Heart left ventricle (tissue), 16 donors: ENCODE measurements around the gene ECHDC3. TPM values are rescaled to one million over a fixed set of nuclear protein-coding genes. Genes with fewer than 3 reads are reported as not detected.
"Not testable (repeated sequence)": the region's sequence is repeated elsewhere in the genome, so short reads cannot be mapped to it uniquely, and the experiment has no call there.

Experiments used
- ATAC-seq, 4 donors: fragments of 200-7000 bp; cut with Tn5 transposase; one replicate each; pipeline ENCODE4 v1.9.1; 2020 to 2022; ENCODE audit warnings: moderate library complexity in 4 of 4, mild to moderate bottlenecking in 3 of 4, moderate number of reproducible peaks in 1 of 4
- DNase-seq, 5 donors: peaks; one replicate each; pipeline ENCODE4 v3.0.0-alpha.2; 2020
- H3K27ac ChIP-seq, 12 donors: fragments of 200-600 bp; sonication (generic) in 4 of 12; one replicate each; pipeline versions ENCODE4 v1.5.0 to v1.8.0; 2016 to 2022; ENCODE audit warnings: mild to moderate bottlenecking in 2 of 12
- H3K27me3 ChIP-seq, 9 donors: fragments of 200-600 bp; sonication (generic) in 2 of 9; one replicate each; pipeline versions ENCODE4 v1.5.1 to v1.8.0; 2016 to 2022; ENCODE audit warnings: mild to moderate bottlenecking in 3 of 9
- H3K36me3 ChIP-seq, 9 donors: fragments of 200-600 bp; sonication (generic) in 2 of 9; one replicate each; pipeline versions ENCODE4 v1.5.0 to v1.8.0; 2018 to 2022; ENCODE audit warnings: mild to moderate bottlenecking in 2 of 9
- H3K4me1 ChIP-seq, 12 donors: fragments of 200-600 bp; sonication (generic) in 4 of 12; one replicate each; pipeline versions ENCODE4 v1.5.0 to v1.8.0; 2016 to 2022; ENCODE audit warnings: mild to moderate bottlenecking in 3 of 12
- H3K4me3 ChIP-seq, 12 donors: fragments of 200-600 bp; sonication (generic) in 4 of 12; one replicate each; pipeline versions ENCODE4 v1.5.0 to v1.8.0; 2017 to 2022; ENCODE audit warnings: mild to moderate bottlenecking in 9 of 12, moderate library complexity in 4 of 12
- H3K9me3 ChIP-seq, 12 donors: fragments of 200-600 bp; sonication (generic) in 4 of 12; one replicate each; pipeline versions ENCODE4 v1.5.0 to v1.8.0; 2016 to 2022; ENCODE audit warnings: mild to moderate bottlenecking in 1 of 12
- POLR2A ChIP-seq, 2 donors: fragments of 450-650 bp; IDR thresholded peaks; one replicate each; pipeline ENCODE4 v1.6.1; 2017; ENCODE audit warnings: antibody characterized with exemption in 2 of 2, mild to moderate bottlenecking in 2 of 2, moderate library complexity in 2 of 2
- WGBS, 4 donors: extraction: QIAGEN DNeasy Blood & Tissue Kit in 2 of 4; methylation state at CpG; one replicate each; pipeline versions ENCODE4 v1.1.5 to v1.1.7; 2013 to 2018; 5-methylcytosine and 5-hydroxymethylcytosine counted together
- intact Hi-C, 10 donors: fragments of 100-400 bp; cut with DNase I; formaldehyde crosslinking; loops; one replicate each; pipeline versions ENCODE4 v1.11.1 to v1.14.2; 2022
- polyA plus RNA-seq, 2 donors: library from polyadenylated mRNA; stranded (reverse); fragments of 200-250 nt; gene quantifications; one replicate each; pipeline ENCODE4 v1.2.3, GENCODE V29; 2013
- total RNA-seq, 9 donors: library from RNA; depleted of rRNA in 2 of 9; stranded (reverse); fragments of >200 nt in 2 of 9; fragmentation: NEBNext Ultra II Directional in 3 of 9; extraction: Animal tissue kit (Norgen Biotek cat#: 25700) in 3 of 9; gene quantifications; one replicate each; pipeline versions ENCODE4 v1.1.0 to v1.2.4, GENCODE V29; 2016 to 2023
- TF ChIP-seq, protein P1 (sequence below), 12 donors: fragments of 200-600 bp; sonication (generic) in 4 of 12; IDR thresholded peaks; one replicate each; pipeline versions ENCODE4 v1.5.0 to v1.8.0; 2018 to 2022; ENCODE audit warnings: antibody characterized with exemption in 12 of 12, mild to moderate bottlenecking in 5 of 12
- donor health status: ischemic (EF 13 %, LVEDD 7.1; RV severe dilation, severe dysfunction).
- donor health status: healthy with polysubstance abuse.
- donor health status: DM: no; HTN: yes; CAD: no.
- donor health status: DM: no; HTN: no; CAD: no.
- donor health status: ischemic (EF 25% LVEDD 6.9; RV normal size, moderate dysfunction).
- donor health status: ischemic (EF 25% LVEDD 5.7; RV mildly dilated, moderate dysfunction).
- donor health status: healthy.
- donor health status: DM: yes; HTN: yes; CAD: no.
- donor health status: ischemic (EF 35%, LVEDD 5.7; RV mildly dilated, moderate dysfunction).
- donor health status: nonischemic (EF 11% LVEDD 7.7; RV severe dilation, severe dysfunction).
- donor health status: DM: yes; HTN: yes; CAD: no.
- donor health status: PGD.
- donor health status: ischemic (EF 29% LVEDD 5.4; RV normal size, mild dysfunction).
- donor health status: nonischemic (EF 23%, LVEDD 6.1; RV moderate dilation, normal function).

Gene ECHDC3
- total and polyA plus RNA-seq, 11 donors, result 30.2 to 554 (median 66.1) TPM

DNA sequence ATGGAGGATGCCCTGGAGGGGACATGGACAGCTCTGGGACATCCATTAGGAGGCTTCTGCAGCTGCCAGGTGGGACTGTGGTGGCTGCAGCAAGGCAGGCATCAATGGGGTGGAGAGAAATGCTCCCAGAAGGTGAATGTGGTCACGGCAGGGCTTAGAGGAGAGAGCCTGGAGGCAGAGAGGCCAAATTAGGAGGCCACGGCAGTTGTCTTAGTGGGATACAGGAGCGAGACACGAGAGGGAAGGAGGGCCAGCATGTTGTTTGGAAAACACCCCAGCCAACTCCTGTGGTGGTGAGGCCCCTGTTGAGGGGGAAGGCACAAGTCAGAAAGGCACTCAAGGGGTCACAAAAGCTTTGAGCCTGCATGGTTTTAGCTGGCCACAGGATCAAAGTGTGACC is 14.6 kb upstream of the ECHDC3 start:
- Histone ChIP-seq H3K4me3 (no peak overlapping the region), H3K4me1 (no peaks in the 10 kb centered on the region), H3K27ac (no peak overlapping the region), H3K9me3 (peaks cover 0 to 7% (median 0%) of the 10 kb centered on the region in 12 donors), H3K36me3 (no peaks in the 10 kb centered on the region), H3K27me3 (no peaks in the 10 kb centered on the region)
- no peak for DNase-seq
- 89 to 94% (median 91%) methylated on average over 4 of the region's 4 CpGs for WGBS, 4 donors
- TF ChIP-seq POLR2A (IDR thresholded peaks at IDR 0.05), result no peak
- TF ChIP-seq, protein P1, sequence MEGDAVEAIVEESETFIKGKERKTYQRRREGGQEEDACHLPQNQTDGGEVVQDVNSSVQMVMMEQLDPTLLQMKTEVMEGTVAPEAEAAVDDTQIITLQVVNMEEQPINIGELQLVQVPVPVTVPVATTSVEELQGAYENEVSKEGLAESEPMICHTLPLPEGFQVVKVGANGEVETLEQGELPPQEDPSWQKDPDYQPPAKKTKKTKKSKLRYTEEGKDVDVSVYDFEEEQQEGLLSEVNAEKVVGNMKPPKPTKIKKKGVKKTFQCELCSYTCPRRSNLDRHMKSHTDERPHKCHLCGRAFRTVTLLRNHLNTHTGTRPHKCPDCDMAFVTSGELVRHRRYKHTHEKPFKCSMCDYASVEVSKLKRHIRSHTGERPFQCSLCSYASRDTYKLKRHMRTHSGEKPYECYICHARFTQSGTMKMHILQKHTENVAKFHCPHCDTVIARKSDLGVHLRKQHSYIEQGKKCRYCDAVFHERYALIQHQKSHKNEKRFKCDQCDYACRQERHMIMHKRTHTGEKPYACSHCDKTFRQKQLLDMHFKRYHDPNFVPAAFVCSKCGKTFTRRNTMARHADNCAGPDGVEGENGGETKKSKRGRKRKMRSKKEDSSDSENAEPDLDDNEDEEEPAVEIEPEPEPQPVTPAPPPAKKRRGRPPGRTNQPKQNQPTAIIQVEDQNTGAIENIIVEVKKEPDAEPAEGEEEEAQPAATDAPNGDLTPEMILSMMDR (IDR thresholded peaks at IDR 0.05), result no peak
- intact Hi-C loops, result loop anchor here in 5 of 10 donors (5.0 to 10.0 kb wide), 2 partner anchors 113 to 210 kb away; partner anchors contain the start of gene USP6NL (in 2 of the 5)
- no peak for ATAC-seq

DNA sequence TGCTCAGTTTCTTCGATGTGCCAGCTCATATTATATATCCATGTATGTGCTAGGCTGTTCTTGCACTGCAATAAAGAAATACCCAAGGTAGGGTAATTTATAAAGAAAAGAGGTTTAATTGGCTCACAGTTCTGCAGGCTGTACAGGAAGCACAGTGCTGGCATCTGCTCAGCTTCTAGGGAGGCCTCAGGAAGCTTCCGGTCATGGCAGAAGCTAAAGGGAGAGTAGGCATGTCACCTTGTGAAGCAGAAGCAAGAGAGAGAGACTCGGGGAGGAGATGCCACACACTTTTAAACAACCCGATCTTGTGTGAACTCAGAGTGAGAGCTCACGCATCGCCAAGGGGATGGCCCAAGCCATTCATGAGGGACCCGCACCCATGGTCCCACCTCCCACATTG is 13.8 kb upstream of the ECHDC3 start:
- WGBS, 4 donors, result 86 to 96% (median 95%) methylated on average over 7 of the region's 7 CpGs
- TF ChIP-seq, protein P1 (IDR thresholded peaks at IDR 0.05), result no peak
- no peak for TF ChIP-seq POLR2A (IDR thresholded peaks at IDR 0.05)
- intact Hi-C loops, result loop anchor here in 5 of 10 donors (5.0 to 10.0 kb wide), 2 partner anchors 114 to 211 kb away; partner anchors contain the start of gene USP6NL (in 2 of the 5)

DNA sequence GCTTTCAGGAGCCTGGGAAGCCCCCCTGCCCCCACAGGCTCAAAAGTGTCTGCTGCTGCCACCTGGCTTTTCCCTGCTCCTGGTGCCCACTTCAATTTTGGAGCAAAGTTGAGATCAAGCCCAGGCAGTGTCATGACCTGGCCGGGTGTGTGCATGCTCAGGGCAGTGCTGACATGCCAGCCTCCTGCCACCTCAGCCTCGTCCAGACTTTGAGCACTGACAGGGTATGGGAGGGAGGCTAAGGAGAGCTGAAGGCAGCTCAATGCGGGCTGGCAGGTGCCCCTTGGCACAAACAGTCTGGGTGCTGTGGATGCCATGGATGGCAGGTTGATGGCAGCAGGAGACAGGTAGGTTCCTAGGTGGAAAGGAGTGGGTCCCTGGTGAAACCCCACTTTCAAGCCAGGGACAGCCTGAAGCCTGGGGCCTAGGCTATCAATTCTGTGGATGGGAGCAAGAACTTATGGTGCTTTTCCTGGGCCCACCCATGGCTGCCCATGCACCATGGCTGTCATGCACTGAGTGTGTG is 12.3 kb upstream of the ECHDC3 start:
- intact Hi-C loops, result loop anchor here in 5 of 10 donors (5.0 to 10.0 kb wide), 2 partner anchors 115 to 213 kb away; partner anchors contain the start of gene USP6NL (in 2 of the 5)
- TF ChIP-seq, protein P1 (IDR thresholded peaks at IDR 0.05), result no peak
- TF ChIP-seq POLR2A (IDR thresholded peaks at IDR 0.05), result no peak
- Histone ChIP-seq H3K27ac (no peak overlapping the region), H3K36me3 (no peaks in the 10 kb centered on the region), H3K4me3 (no peak overlapping the region), H3K4me1 (no peaks in the 10 kb centered on the region), H3K9me3 (peaks cover 0 to 7% (median 0%) of the 10 kb centered on the region in 12 donors), H3K27me3 (no peaks in the 10 kb centered on the region)
- WGBS, 4 donors, result 67 to 72% (median 70%) methylated on average over 3 of the region's 3 CpGs; no CpG with 5 or more reads in 1 of the 4 donors
- peak in 1 of 4 donors; percentile 24 for ATAC-seq
- DNase-seq, result no peak

More for the DNA sequence above, 13.8 kb upstream of the ECHDC3 start:
- no peak for DNase-seq
- Histone ChIP-seq H3K27ac (no peak overlapping the region), H3K9me3 (peaks cover 0 to 7% (median 0%) of the 10 kb centered on the region in 12 donors), H3K4me3 (no peak overlapping the region), H3K27me3 (no peaks in the 10 kb centered on the region), H3K4me1 (no peaks in the 10 kb centered on the region), H3K36me3 (no peaks in the 10 kb centered on the region)
- ATAC-seq, result no peak

DNA sequence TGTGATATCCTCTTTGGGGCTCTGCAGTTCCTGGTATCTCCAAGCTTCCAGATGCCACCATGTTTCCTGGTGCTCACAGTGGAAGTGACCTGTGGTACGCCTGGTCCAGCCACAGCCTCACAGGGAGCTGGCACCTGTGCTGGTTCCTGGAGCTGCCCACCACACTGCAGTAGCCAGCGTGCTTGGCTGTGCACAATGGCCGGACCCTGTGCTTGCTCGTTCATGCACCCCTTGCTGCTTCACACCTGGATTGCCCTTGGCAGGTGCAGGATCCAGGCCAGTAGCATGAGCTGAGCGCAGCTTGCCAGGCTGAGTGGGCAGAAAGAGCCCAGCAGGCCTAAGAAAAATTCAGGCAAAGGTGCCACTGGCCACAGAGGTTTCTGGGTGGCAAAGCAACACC is 11.4 kb upstream of the ECHDC3 start:
- 95 to 100% (median 96%) methylated on average over 4 to 5 of the region's 5 CpGs for WGBS, 4 donors
- H3K27me3 ChIP-seq, result no peaks in the 10 kb centered on the region

DNA sequence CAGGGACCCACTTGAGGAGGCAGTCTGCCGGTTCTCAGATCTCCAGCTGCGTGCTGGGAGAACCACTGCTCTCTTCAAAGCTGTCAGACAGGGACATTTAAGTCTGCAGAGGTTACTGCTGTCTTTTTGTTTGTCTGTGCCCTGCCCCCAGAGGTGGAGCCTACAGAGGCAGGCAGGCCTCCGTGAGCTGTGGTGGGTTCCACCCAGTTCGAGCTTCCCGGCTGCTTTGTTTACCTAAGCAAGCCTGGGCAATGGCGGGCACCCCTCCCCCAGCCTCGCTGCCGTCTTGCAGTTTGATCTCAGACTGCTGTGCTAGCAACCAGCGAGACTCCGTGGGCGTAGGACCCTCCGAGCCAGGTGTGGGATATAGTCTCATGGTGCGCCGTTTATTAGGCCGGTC is 5.4 kb upstream of the ECHDC3 start:
- H3K4me1 ChIP-seq, result not testable (repeated sequence)

More for the DNA sequence above, 11.4 kb upstream of the ECHDC3 start:
- Histone ChIP-seq H3K9me3 (peaks cover 0 to 7% (median 0%) of the 10 kb centered on the region in 12 donors), H3K36me3 (no peaks in the 10 kb centered on the region), H3K4me3 (no peak overlapping the region), H3K27ac (no peak overlapping the region), H3K4me1 (no peaks in the 10 kb centered on the region)
- no peak for TF ChIP-seq POLR2A (IDR thresholded peaks at IDR 0.05)
- TF ChIP-seq, protein P1 (IDR thresholded peaks at IDR 0.05), result no peak
- ATAC-seq, result no peak
- intact Hi-C loops, result no loop called here
- no peak for DNase-seq

DNA sequence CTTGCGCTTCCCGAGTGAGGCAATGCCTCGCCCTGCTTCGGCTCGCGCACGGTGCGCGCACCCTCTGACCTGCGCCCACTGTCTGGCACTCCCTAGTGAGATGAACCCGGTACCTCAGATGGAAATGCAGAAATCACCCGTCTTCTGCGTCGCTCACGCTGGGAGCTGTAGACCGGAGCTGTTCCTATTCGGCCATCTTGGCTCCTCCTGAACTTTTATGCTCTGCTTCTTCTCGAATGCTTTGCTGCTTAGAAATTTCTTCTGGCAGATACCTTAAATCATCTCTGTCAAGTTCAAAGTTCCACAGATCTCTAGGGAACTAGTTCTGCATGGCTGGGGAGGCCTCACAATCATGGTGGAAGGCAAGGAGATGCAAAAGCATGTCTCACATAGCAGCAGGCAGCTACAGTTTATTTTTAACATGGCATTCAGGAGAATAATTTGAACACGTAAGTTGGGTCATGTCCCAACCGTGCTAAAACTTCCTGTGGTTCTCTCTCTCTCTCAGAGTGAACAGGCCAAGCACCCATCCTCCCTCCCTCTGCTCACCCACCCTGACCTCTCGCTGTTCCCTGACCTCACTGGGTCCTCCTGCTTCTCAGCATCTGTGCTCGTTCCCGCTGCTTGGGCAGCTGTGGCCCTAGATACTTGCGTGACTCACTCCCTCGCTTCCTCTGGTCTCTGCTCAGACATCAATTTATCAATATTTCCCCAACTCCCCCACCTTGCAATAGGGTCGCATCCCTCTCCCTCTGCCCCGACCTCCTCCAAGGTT is 4.7 kb upstream of the ECHDC3 start:
- DNase-seq, H3K27me3 ChIP-seq, H3K27ac ChIP-seq, intact Hi-C loops, H3K4me1 ChIP-seq, H3K9me3 ChIP-seq, H3K36me3 ChIP-seq: not testable (repeated sequence)
- ATAC-seq, result peak in 3 of 4 donors; percentile 44 to 63 (median 57)
- WGBS, 4 donors, result 71 to 80% (median 73%) methylated on average over 17 to 27 of the region's 27 CpGs
- H3K4me3 ChIP-seq, result peak overlapping the region in 2 of 12 donors; percentile 22 to 26

More for the DNA sequence above, 5.4 kb upstream of the ECHDC3 start:
- H3K4me3 ChIP-seq, H3K27me3 ChIP-seq, H3K36me3 ChIP-seq, DNase-seq, H3K9me3 ChIP-seq, intact Hi-C loops, ATAC-seq, H3K27ac ChIP-seq: not testable (repeated sequence)
- no CpG with 5 or more reads among the region's 15 CpGs for WGBS, 4 donors
